ENCODE measurements around the gene NBAS. TPM values are rescaled to one million over a fixed set of nuclear protein-coding genes. Genes with fewer than 3 reads are reported as not detected.

Gene NBAS
- 114 and 120 TPM in 2 replicates for total RNA-seq (2013; cell fraction: nucleolus; rRNA removed)
- total RNA-seq (2014; rRNA removed) (32.5 and 33.2 TPM in 2 replicates), total RNA-seq (2014; rRNA removed; fragmentation: Illumina TruSeq; extraction: Trizol) (32.7 and 33.4 TPM in 2 replicates), total RNA-seq (2021) (28.5 and 33.1 TPM in 2 replicates), polyA plus RNA-seq (2011; rRNA removed) (31.0 and 33.1 TPM in 2 replicates), polyA plus RNA-seq (2014; fragmentation: Illumina TruSeq; extraction: Trizol) (21.3 and 22.6 TPM in 2 replicates), polyA plus RNA-seq (2014; fragmentation: Nextera tagmentation; extraction: Ambion mirVana) (1 to 10 TPM; 4.3 to 8.5 TPM), polyA plus RNA-seq (2014; rRNA removed) (15.7 and 17.0 TPM in 2 replicates), polyA plus RNA-seq (2016; fragmentation: Nextera tagmentation; extraction: Ambion mirVana) (10 to 100 TPM; 16.2 to 19.0 TPM), polyA minus RNA-seq (2011; rRNA and poly(A)+ RNA removed) (95.1 and 102 TPM in 2 replicates), Bru-seq, nascent RNA (percentile 72 among the genes with signal in this experiment), BruChase-seq, experiment 1, labeled RNA remaining after a 6-hour chase (percentile 68 among the genes with signal in this experiment), BruChase-seq, experiment 2, labeled RNA remaining after a 2-hour chase (percentile 70 among the genes with signal in this experiment)
- 13.2 TPM for polyA plus RNA-seq (2011; ENCODE audit: low read depth)
- 26.1 and 30.6 TPM in 2 replicates for polyA plus RNA-seq (2011; cell fraction: cytosol; rRNA removed)
- 25.2 and 29.3 TPM in 2 replicates for polyA plus RNA-seq (2011; cell fraction: nucleus; rRNA removed)
- polyA plus RNA-seq (2012): 16.6 and 21.3 TPM in 2 replicates
- polyA minus RNA-seq (2011; cell fraction: cytosol; rRNA and poly(A)+ RNA removed): 23.9 and 28.7 TPM in 2 replicates
- 48.0 and 59.1 TPM in 2 replicates for polyA minus RNA-seq (2011; cell fraction: nucleus; rRNA and poly(A)+ RNA removed)
- long read RNA-seq, experiment 1, partial matches to known transcripts: 8 of 11 reads
- long read RNA-seq, experiment 1, other reads (novel, unspliced or antisense): 3 of 11 reads
- long read RNA-seq, experiment 2, partial matches to known transcripts: 52 of 62 reads
- long read RNA-seq, experiment 2, other reads (novel, unspliced or antisense): 10 of 62 reads

DNA sequence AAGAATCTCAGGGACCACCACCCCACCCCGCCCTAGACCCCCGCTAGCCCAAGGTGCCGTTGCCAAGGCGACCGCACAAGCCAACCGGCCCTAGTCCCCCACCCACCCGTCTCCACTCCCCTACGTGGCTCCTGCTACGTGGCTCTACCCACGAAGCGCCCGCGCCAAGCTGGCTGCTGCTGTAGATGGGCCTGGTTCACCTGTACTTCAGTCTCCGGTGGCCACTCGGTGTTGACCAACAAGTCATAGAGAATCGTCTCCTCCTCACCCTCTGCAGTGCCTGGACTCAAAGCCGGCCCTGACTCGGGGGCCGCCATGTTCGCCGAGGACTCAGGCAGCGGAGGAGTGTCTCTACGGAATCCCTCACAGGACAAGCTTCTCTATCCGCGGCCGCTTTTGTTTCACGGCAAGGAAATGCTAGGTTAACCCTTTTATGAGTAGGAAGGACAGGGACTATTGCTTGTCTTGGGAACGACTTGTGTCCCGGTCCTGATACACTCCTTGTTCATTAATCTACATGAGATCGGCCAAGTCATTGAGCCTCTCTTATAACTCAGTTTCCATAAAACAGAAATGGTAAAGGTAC lies at the start of gene NBAS:
NBAS (minus strand) TSS at position 347 of the 586 bp plus-strand sequence; CDS start at position 317, 30 bp downstream.
- 0 out of 2 replicates have a peak, but pooled peaks cover 3% of the 10 kb centered on the region for H3K4me1 ChIP-seq (ENCODE audit: control insufficient read depth, insufficient read depth, low read length)
- H3K4me3 ChIP-seq: peak within 1 kb of the TSS; percentile 99
- no peaks in the 10 kb centered on the region for H4K20me1 ChIP-seq (ENCODE audit: control insufficient read depth, insufficient read depth)
- peak within 1 kb of the TSS; percentile 100 for H2AFZ ChIP-seq (ENCODE audit: control insufficient read depth, low read depth, low read length)
- DNase-seq (ENCODE audit: low read depth, low spot score) (peak; percentile 37), FAIRE-seq (peak; percentile 71), ATAC-seq (peak; percentile 89)
- ChIA-PET SMC1A (ENCODE audit: uncharacterized antibody, unreplicated experiment) (interaction anchor here (1.3 kb wide), 1 partner anchor 14 kb away, joined by 3 read pairs; no protein-coding TSS in a partner anchor), CTCF (interaction anchor here (0.8 to 4.7 kb wide), 7 partner anchors 8 to 33 kb away, joined by 3 to 26 read pairs (median 5); no protein-coding TSS in a partner anchor), RAD21 (ENCODE audit: unreplicated experiment) (interaction anchor here (0.7 kb wide), 1 partner anchor 29 kb away, joined by 3 read pairs; no protein-coding TSS in a partner anchor), POLR2A (interaction anchor here (1.0 to 1.7 kb wide), 2 partner anchors 9 to 33 kb away, joined by 3 to 6 read pairs; no protein-coding TSS in a partner anchor)
- 2% methylated on average over 24 of the region's 30 CpGs for WGBS (ENCODE audit: insufficient coverage, insufficient replicate concordance, low lambda C conversion rate, missing lambda C conversion rate)
- intact Hi-C loops (cut with micrococcal nuclease; ENCODE audit: unreplicated experiment) (no loop called here), in situ Hi-C loops (cut with MboI) (no loop called here)
- no peaks in the 10 kb centered on the region for H3K36me3 ChIP-seq (ENCODE audit: control insufficient read depth in 2 of 2, insufficient read depth in 2 of 2, low read length in 1 of 2)
- no TSS peak for BruUV-seq (replicated peaks)
- H3K4me2 ChIP-seq (ENCODE audit: control insufficient read depth, insufficient read depth): peak within 1 kb of the TSS; percentile 82
- no peaks in the 10 kb centered on the region for H3K27me3 ChIP-seq (replicated peaks in 1 of 2; ENCODE audit: control insufficient read depth in 2 of 2, insufficient read depth in 2 of 2, low read length in 1 of 2)
- H3K79me2 ChIP-seq (ENCODE audit: control insufficient read depth, insufficient read depth, low read length): peaks cover 24% of the 10 kb centered on the region
- H3K9ac ChIP-seq (ENCODE audit: control insufficient read depth, insufficient read depth, low read length): peak within 1 kb of the TSS; percentile 84
- peak within 1 kb of the TSS; percentile 45 for H3K27ac ChIP-seq (ENCODE audit: control insufficient read depth, insufficient read depth)
- no peaks in the 10 kb centered on the region for H3K9me3 ChIP-seq (replicated peaks; ENCODE audit: control insufficient read depth, insufficient read depth, low read length)
- TF ChIP-seq, protein P1, sequence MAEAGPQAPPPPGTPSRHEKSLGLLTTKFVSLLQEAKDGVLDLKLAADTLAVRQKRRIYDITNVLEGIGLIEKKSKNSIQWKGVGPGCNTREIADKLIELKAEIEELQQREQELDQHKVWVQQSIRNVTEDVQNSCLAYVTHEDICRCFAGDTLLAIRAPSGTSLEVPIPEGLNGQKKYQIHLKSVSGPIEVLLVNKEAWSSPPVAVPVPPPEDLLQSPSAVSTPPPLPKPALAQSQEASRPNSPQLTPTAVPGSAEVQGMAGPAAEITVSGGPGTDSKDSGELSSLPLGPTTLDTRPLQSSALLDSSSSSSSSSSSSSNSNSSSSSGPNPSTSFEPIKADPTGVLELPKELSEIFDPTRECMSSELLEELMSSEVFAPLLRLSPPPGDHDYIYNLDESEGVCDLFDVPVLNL (IDR thresholded peaks at IDR 0.05; ENCODE audit: low read depth, low read length): no peak
- TF ChIP-seq, protein P2, sequence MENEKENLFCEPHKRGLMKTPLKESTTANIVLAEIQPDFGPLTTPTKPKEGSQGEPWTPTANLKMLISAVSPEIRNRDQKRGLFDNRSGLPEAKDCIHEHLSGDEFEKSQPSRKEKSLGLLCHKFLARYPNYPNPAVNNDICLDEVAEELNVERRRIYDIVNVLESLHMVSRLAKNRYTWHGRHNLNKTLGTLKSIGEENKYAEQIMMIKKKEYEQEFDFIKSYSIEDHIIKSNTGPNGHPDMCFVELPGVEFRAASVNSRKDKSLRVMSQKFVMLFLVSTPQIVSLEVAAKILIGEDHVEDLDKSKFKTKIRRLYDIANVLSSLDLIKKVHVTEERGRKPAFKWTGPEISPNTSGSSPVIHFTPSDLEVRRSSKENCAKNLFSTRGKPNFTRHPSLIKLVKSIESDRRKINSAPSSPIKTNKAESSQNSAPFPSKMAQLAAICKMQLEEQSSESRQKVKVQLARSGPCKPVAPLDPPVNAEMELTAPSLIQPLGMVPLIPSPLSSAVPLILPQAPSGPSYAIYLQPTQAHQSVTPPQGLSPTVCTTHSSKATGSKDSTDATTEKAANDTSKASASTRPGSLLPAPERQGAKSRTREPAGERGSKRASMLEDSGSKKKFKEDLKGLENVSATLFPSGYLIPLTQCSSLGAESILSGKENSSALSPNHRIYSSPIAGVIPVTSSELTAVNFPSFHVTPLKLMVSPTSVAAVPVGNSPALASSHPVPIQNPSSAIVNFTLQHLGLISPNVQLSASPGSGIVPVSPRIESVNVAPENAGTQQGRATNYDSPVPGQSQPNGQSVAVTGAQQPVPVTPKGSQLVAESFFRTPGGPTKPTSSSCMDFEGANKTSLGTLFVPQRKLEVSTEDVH (IDR thresholded peaks at IDR 0.05; ENCODE audit: low read depth, partially characterized antibody): no peak
- TF ChIP-seq, protein P3, sequence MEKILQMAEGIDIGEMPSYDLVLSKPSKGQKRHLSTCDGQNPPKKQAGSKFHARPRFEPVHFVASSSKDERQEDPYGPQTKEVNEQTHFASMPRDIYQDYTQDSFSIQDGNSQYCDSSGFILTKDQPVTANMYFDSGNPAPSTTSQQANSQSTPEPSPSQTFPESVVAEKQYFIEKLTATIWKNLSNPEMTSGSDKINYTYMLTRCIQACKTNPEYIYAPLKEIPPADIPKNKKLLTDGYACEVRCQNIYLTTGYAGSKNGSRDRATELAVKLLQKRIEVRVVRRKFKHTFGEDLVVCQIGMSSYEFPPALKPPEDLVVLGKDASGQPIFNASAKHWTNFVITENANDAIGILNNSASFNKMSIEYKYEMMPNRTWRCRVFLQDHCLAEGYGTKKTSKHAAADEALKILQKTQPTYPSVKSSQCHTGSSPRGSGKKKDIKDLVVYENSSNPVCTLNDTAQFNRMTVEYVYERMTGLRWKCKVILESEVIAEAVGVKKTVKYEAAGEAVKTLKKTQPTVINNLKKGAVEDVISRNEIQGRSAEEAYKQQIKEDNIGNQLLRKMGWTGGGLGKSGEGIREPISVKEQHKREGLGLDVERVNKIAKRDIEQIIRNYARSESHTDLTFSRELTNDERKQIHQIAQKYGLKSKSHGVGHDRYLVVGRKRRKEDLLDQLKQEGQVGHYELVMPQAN (conservative IDR thresholded peaks at IDR 0.05): peak; percentile 76
- peak; percentile 25; the same call in 1 of the 2 replicates for TF ChIP-seq MTA2 (IDR thresholded peaks at IDR 0.05; ENCODE audit: low read depth)
- peak; percentile 26; the same call in 1 of the 2 replicates for TF ChIP-seq ZNF24 (IDR thresholded peaks at IDR 0.05)
- TF ChIP-seq CREM (IDR thresholded peaks at IDR 0.05; ENCODE audit: low read depth): peak; percentile 44; the same call in 1 of the 2 replicates
- TF ChIP-seq, protein P4, sequence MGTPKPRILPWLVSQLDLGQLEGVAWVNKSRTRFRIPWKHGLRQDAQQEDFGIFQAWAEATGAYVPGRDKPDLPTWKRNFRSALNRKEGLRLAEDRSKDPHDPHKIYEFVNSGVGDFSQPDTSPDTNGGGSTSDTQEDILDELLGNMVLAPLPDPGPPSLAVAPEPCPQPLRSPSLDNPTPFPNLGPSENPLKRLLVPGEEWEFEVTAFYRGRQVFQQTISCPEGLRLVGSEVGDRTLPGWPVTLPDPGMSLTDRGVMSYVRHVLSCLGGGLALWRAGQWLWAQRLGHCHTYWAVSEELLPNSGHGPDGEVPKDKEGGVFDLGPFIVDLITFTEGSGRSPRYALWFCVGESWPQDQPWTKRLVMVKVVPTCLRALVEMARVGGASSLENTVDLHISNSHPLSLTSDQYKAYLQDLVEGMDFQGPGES (IDR thresholded peaks at IDR 0.05): no peak
- no peak for TF ChIP-seq NBN (IDR thresholded peaks at IDR 0.05)
- no peak for TF ChIP-seq NFIC (IDR thresholded peaks at IDR 0.05; ENCODE audit: low read depth, low read length)
- no peak for TF ChIP-seq SUPT20H (IDR thresholded peaks at IDR 0.05; ENCODE audit: borderline replicate concordance, control insufficient read depth, low read depth, low read length)
- peak; percentile 66 for TF ChIP-seq CBFB (IDR thresholded peaks at IDR 0.05; ENCODE audit: low read depth)
- no peak for TF ChIP-seq TBL1XR1 (IDR thresholded peaks at IDR 0.05; ENCODE audit: low read depth, low read length)

Data from GM12878 (cell line).